GM19468 (cell line): ENCODE measurements around the gene RPN1.
"Not testable (repeated sequence)": the region's sequence is repeated elsewhere in the genome, so short reads cannot be mapped to it uniquely, and the experiment has no call there.

ENCODE experiments used
- ATAC-seq: cut with Tn5 transposase; IDR thresholded peaks from one replicate; pipeline ENCODE4 v1.9.1; 2021; ENCODE audit warnings: mild to moderate bottlenecking, moderate library complexity, moderate number of reproducible peaks; ENCODE audit not compliant: unreplicated experiment; ENCODE audit errors: extremely low read depth

RPN1 gene

GRCh38 chr3:128653383-128653992, 2.9 kb upstream of the RPN1 start:
- not testable (repeated sequence) for ATAC-seq

DNA sequence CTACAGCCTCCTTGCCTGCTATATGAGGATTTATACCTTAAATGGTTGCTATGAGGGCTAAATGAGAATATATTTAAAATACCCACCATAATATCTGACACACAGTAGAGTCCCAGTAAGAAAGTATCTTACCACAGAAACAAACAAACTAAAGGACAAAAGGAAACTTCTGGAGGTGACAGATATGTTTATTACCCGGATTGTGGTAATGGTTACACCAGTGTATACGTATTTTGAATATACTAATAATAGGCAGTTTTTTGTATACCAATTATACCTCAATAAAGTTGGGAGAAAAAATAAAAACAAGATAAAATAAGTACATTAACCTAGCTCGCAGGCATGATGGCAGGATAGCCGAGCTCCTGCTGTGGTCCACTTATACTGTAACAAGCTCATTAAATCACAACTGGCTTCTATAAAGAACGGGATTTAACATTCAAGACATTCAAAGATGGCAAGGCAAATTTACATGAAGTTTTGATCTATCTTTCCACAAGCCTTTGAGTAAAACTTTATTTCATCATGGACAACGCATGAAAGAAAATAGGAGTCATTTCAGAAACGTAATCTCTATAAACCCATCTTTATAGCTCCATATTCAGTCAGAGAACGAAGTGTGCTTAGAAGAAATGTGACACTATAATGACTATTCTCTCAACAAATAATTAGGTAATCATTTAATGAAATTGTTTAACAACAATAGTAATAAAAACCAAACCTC, 1.5 kb downstream of the RPN1 start:
- no peak for ATAC-seq

GRCh38 chr3:128648402-128648801, 2.2 kb downstream of the RPN1 start:
- no peak for ATAC-seq

- no peak for ATAC-seq
Observed at GRCh38 chr3:128647307-128647706, 3.3 kb downstream of the RPN1 start.

GRCh38 chr3:128634075-128634611, 16.5 kb downstream of the RPN1 start:
- no peak for ATAC-seq

GRCh38 chr3:128632301-128632700, 18.3 kb downstream of the RPN1 start:
- no peak for ATAC-seq

- ATAC-seq: no peak
Observed at GRCh38 chr3:128629936-128630335, 20.7 kb downstream of the RPN1 start.

DNA sequence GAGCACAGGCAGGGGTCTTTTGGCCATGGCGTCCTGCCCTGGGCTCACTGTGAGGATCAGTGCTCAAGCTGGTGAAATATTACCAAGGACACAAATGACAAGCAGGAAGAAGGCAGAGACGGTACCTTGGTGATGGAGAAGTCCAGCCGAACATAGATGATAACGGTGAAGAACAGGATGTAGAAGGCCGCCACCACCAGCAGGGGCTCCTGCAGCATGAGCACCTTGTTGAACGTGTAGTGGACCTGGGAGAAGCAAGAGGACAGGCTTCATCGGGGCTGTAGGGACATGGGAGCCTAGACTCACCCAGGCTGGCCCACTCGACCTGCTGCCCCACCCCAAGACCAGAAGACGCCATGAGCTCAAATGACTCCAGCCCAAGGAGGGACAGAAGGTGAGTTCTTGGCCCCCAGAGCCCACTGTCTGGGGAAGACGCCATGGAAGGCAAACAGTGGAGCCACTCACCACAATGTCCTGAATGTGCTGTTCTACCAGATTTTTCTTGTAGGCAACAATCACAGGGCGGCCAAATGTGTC, 25.1 kb downstream of the RPN1 start:
- no peak for ATAC-seq

DNA sequence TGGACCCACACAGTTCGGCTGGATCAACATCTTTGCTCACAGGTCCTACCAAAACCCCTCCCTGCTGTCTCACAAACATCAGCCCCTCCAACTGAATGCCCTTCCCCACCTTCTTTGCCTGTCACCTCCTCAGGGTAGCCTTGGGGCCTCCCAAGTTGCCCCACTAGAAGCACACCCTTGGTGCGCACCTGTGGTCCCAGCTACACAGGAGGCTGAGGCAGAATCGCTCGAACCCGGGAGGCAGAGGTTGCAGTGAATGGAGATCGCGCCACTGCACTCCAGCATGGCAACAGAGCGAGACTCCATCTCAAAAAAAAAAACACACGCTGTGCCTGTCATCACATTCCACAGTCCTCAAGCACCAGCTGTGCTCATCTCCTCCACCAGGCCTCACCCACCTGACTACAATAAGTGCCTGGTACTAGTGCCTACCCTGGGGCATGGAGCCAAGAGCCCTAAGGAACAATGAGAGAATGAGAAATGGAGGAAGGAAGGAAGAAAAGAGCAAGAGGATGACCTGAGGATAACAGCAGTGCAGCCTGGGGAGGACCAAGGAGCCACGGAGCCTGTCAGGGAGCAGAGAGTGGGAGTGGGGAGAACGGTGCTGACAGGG, 26.0 kb downstream of the RPN1 start:
- ATAC-seq: no peak

DNA sequence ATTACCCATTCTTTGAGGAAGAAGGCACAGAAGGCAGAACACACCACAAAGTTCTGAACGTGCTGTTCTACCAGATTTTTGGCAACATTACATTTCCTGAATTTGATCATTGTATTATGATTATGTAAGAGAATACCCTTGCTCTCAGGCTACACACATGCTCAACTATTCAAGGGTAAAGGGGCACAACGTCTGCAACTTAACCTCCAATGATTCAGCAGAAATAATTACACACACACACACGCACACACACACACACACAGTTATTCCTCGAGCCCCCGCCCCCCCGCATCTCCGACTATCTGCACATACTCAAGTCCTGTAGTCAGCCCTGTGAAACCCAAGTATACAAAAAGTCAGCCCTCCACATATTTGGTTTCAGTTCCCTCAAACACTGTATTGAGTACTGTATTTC, 26.8 kb downstream of the RPN1 start:
- ATAC-seq: no peak

DNA sequence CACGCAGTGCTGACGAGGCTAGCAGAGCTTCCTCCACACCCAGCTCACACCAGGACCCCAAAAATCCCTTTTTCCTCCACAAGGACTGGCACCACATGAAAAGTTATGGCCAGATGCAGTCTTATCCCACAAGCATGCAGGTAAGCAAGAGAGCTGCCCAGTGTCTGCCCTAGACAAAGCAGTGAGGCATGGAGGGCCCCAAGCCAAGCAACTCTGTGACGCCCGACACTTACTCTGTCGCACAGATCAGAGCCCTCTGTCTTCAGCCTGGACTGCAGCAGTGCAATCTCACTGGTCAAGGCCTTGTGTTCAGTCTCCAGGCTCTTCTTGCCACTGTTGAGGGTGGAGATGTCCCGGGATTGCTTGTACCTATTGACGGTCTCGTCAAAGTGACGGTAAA, 28.7 kb downstream of the RPN1 start:
- ATAC-seq: no peak

- ATAC-seq: no peak
Observed at GRCh38 chr3:128621234-128621633, 29.4 kb downstream of the RPN1 start.

DNA sequence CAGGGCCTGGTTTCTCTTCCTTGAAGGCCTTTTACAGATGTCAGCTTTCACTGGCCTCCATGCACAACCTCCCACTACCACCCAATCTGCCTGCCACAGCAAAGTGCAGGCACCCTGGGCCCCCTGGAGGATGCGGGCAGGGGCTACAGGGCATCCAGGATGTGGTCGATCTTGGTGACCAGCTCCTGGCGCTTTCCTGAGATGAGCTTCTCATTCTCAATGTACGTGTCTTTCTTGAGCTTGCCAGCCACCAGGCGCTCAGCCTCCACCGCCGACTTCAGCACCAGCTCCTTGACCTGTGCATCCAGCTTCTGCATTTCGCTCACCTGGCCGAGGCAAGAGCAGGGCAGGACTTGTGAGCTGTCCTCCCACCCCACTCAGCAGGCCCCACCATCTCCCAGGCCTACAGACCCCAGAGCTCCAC, 30.3 kb downstream of the RPN1 start:
- ATAC-seq: no peak

- ATAC-seq: no peak
Observed at GRCh38 chr3:128619146-128619890, 31.3 kb downstream of the RPN1 start.

DNA sequence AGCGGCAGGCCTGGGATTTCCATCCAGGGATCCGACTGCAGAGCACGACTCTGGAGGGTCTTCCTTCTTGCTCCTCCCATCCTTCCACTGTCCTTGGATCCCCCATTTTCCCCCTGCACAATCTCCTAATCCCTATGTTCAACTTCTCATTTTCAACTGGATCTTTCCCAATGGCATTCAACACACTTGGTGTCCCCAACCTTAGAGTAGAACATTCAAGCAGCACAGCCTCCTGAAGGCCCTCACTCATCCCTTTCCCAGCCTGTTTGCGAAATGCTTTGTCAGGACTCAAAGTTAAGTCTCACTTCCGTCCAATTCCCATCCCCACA, 32.3 kb downstream of the RPN1 start:
- no peak for ATAC-seq

DNA sequence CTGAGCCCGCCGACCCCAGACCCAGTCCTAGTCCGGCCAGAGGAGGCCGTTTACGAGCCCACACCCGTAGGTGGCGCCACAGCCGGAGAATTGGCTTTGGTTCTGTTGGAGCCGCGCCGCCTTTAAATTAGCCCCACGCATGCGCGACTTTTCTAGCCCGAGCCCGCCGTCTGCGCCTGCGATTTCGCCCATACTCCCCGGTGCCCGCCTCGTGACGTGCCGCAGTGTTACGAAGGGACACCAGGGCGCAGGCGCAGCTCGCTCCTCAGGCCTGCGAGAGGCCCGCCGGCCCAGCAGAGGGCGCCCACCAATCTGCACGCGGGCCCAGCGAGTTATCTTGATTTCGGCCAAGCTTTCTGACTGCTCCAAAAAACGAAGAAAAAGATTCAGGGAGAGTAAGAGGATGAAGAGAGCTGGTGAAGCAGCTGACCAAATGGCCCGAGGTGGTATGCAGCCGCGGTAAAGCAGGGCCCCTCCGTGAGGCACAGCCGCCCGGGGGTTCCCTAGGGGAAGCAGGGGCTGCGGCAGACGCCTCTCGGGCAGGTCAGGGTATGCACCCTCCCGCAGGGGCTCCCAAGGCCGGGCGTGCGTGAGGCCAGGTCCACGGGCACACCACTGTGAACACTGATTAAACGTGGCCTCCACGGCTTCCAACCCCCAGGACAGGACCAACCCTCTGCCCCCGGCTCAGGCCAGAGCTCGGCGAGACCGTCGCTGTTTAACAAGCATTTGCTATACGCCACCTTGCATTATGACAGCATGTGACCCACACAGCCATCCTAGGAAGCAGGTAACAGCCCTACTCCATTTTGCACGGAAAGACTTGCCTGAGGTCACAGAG, 32.8 kb downstream of the RPN1 start:
- ATAC-seq: peak; percentile 88

DNA sequence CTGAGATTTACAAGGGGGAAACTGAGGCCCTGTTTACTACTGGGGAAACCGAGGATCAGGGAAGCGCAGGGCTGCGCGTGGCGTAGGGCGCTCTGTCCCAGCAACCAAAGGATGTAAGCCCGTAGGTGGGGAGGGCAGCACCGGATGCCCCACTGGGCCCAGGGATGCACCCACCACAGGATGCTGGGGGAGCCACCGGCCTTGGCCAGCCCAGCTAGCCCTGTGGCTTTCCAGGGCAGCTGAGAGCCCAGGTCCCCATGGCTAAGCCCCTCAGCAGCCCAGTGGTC, 33.4 kb downstream of the RPN1 start:
- ATAC-seq: no peak

- ATAC-seq: no peak
Observed at GRCh38 chr3:128616516-128617269, 33.9 kb downstream of the RPN1 start.

- no peak for ATAC-seq
Observed at GRCh38 chr3:128614076-128614475, 36.5 kb downstream of the RPN1 start.
